SK-N-SH (cell line): ENCODE data around the gene NAA20. TPM values are rescaled to one million over a fixed set of nuclear protein-coding genes. Genes with fewer than 3 reads are reported as not detected.

Experiments
- CTCF ChIA-PET: fragments of 300-600, 350-600 bp; formaldehyde crosslinking; extraction: SDS; loops from one replicate; lab custom pipeline; 2021; lab: Yijun Ruan, JAX
- POLR2A ChIA-PET: fragments of 350-600 bp; sonication (Branson Sonifier 250); formaldehyde crosslinking; extraction: SDS; loops from one replicate; lab custom pipeline; 2020; ENCODE audit warnings: antibody characterized with exemption, inconsistent platforms; lab: Yijun Ruan, JAX
- DNase-seq: peaks from one replicate; pipeline ENCODE4 v3.0.0; 2012
- H2AFZ ChIP-seq: fragments of 200-600 bp; sonication (generic); 2 replicates; pipeline ENCODE4 v1.8.1; 2016; ENCODE audit warnings: antibody characterized with exemption, mild to moderate bottlenecking, low read depth
- H3F3A ChIP-seq: fragments of 200-600 bp; sonication (generic); replicated peaks from 2 replicates; pipeline ENCODE3; 2016; ENCODE audit warnings: antibody characterized with exemption, mild to moderate bottlenecking; ENCODE audit not compliant: insufficient read depth
- H3K27ac ChIP-seq, 2 experiments: fragments of 200-500 bp in 1 of 2; fragments of 200-600 bp in 1 of 2; sonication (Bioruptor generic) in 1 of 2; sonication (generic), shearing (Covaris generic) in 1 of 2; 2 replicates each; pipeline versions ENCODE4 v1.5.1 to v1.6.1; 2014 to 2016; ENCODE audit warnings: low read depth in 2 of 2, inconsistent platforms in 1 of 2, low read length in 1 of 2, mild to moderate bottlenecking in 1 of 2, mixed read lengths in 1 of 2
- H3K27me3 ChIP-seq: fragments of 200-600 bp; sonication (generic), shearing (Covaris generic); 2 replicates; pipeline ENCODE4 v1.6.1; 2016; ENCODE audit warnings: mixed run types; ENCODE audit not compliant: insufficient read depth
- H3K36me3 ChIP-seq, 2 experiments: fragments of 200-500 bp in 1 of 2; fragments of 200-600 bp in 1 of 2; sonication (Bioruptor generic) in 1 of 2; sonication (generic) in 1 of 2; replicated peaks in 1 of 2; 2 replicates each; pipeline versions ENCODE3 to v1.5.1; 2014 to 2016; ENCODE audit warnings: low read length in 1 of 2, mild to moderate bottlenecking in 1 of 2; ENCODE audit not compliant: insufficient read depth in 2 of 2, control insufficient read depth in 1 of 2
- H3K4me1 ChIP-seq, 2 experiments: fragments of 200-500 bp in 1 of 2; fragments of 200-600 bp in 1 of 2; sonication (Bioruptor generic) in 1 of 2; sonication (generic), shearing (Covaris generic) in 1 of 2; 2 replicates each; pipeline versions ENCODE4 v1.5.1 to v1.6.1; 2014 to 2016; ENCODE audit warnings: low read depth in 1 of 2, low read length in 1 of 2, mixed run types in 1 of 2; ENCODE audit not compliant: insufficient read depth in 2 of 2, control insufficient read depth in 1 of 2
- H3K4me2 ChIP-seq: fragments of 200-600 bp; sonication (generic), shearing (Covaris generic); 2 replicates; pipeline ENCODE4 v1.6.1; 2017; ENCODE audit warnings: mixed run types
- H3K4me3 ChIP-seq, 2 experiments: fragments of 200-500 bp in 1 of 2; fragments of 200-600 bp in 1 of 2; sonication (Bioruptor generic) in 1 of 2; sonication (generic), shearing (Covaris generic) in 1 of 2; 2 replicates each; pipeline versions ENCODE4 v1.5.1 to v1.8.1; 2014 to 2016; ENCODE audit warnings: low read depth in 2 of 2, inconsistent platforms in 1 of 2, low read length in 1 of 2, mild to moderate bottlenecking in 1 of 2, mixed read lengths in 1 of 2, moderate library complexity in 1 of 2
- H3K79me2 ChIP-seq: fragments of 200-600 bp; sonication (generic); 2 replicates; pipeline ENCODE4 v1.8.1; 2017; ENCODE audit warnings: mild to moderate bottlenecking; ENCODE audit not compliant: insufficient read depth
- H3K9ac ChIP-seq: fragments of 200-600 bp; sonication (generic); 2 replicates; pipeline ENCODE4 v1.6.1; 2017; ENCODE audit warnings: mixed run types
- H3K9me2 ChIP-seq: fragments of 200-600 bp; sonication (generic); 2 replicates; pipeline ENCODE4 v1.6.1; 2017; ENCODE audit warnings: mixed run types
- H3K9me3 ChIP-seq: fragments of 200-600 bp; sonication (generic); 2 replicates; pipeline ENCODE4 v1.6.1; 2017; ENCODE audit warnings: mixed run types, mild to moderate bottlenecking, moderate library complexity
- H4K20me1 ChIP-seq: fragments of 200-600 bp; sonication (generic); 2 replicates; pipeline ENCODE4 v1.6.1; 2017; ENCODE audit warnings: mild to moderate bottlenecking, mixed run types; ENCODE audit not compliant: insufficient read depth
- ELF1 ChIP-seq: IDR thresholded peaks from 2 replicates; pipeline ENCODE4 v1.4.0; 2012
- EZH2phosphoT487 ChIP-seq: fragments of 200-600 bp; sonication (generic); IDR thresholded peaks from 2 replicates; pipeline ENCODE4 v1.6.1; 2017; ENCODE audit warnings: low read depth, mixed run types, mild to moderate bottlenecking, antibody characterized with exemption, moderate library complexity, borderline replicate concordance
- FOSL2 ChIP-seq: IDR thresholded peaks from 2 replicates; pipeline ENCODE4 v1.4.0; 2012; ENCODE audit warnings: low read depth, mild to moderate bottlenecking, moderate library complexity, borderline replicate concordance
- FOXM1 ChIP-seq: IDR thresholded peaks from 2 replicates; pipeline ENCODE4 v1.4.0; 2012; ENCODE audit warnings: low read depth, mild to moderate bottlenecking
- GABPA ChIP-seq: IDR thresholded peaks from 2 replicates; pipeline ENCODE4 v1.4.0; 2012; ENCODE audit warnings: low read depth, mild to moderate bottlenecking
- JUND ChIP-seq: IDR thresholded peaks from 2 replicates; pipeline ENCODE4 v1.4.0; 2012
- MAX ChIP-seq: IDR thresholded peaks from 2 replicates; pipeline ENCODE4 v1.4.0; 2012; ENCODE audit warnings: low read depth
- MEF2A ChIP-seq: IDR thresholded peaks from 2 replicates; pipeline ENCODE4 v1.4.0; 2012; ENCODE audit warnings: low read depth, borderline replicate concordance
- NFIC ChIP-seq: IDR thresholded peaks from 2 replicates; pipeline ENCODE4 v1.4.0; 2012; ENCODE audit warnings: borderline replicate concordance
- NRF1 ChIP-seq: IDR thresholded peaks from 2 replicates; pipeline ENCODE4 v1.6.1; 2012; ENCODE audit warnings: low read depth, mild to moderate bottlenecking, low read length
- POLR2AphosphoS5 ChIP-seq: IDR thresholded peaks from 2 replicates; pipeline ENCODE4 v1.6.1; 2012; ENCODE audit warnings: low read depth, low read length
- RCOR1 ChIP-seq: fragments of 150-350 bp; IDR thresholded peaks from 2 replicates; pipeline ENCODE4 v1.6.1; 2017; ENCODE audit warnings: antibody characterized with exemption, low read length
- REST ChIP-seq: IDR thresholded peaks from 2 replicates; pipeline ENCODE4 v1.6.1; 2012; ENCODE audit warnings: mild to moderate bottlenecking, low read depth, low read length, moderate library complexity
- RFX5 ChIP-seq: IDR thresholded peaks from 2 replicates; pipeline ENCODE4 v1.6.1; 2012; ENCODE audit warnings: mild to moderate bottlenecking, improper control_type of control experiment, low read length
- SIN3A ChIP-seq: IDR thresholded peaks from 2 replicates; pipeline ENCODE4 v1.6.1; 2012; ENCODE audit warnings: low read depth, mild to moderate bottlenecking, low read length, moderate library complexity, borderline replicate concordance
- SMC3 ChIP-seq: IDR thresholded peaks from 2 replicates; pipeline ENCODE4 v1.6.1; 2012; ENCODE audit warnings: low read depth, low read length, improper control_type of control experiment
- TAF1 ChIP-seq: IDR thresholded peaks from 2 replicates; pipeline ENCODE4 v1.6.1; 2012; ENCODE audit warnings: low read depth, mild to moderate bottlenecking, low read length, moderate library complexity, borderline replicate concordance
- TCF12 ChIP-seq: IDR thresholded peaks from 2 replicates; pipeline ENCODE4 v1.4.0; 2012
- TEAD4 ChIP-seq: IDR thresholded peaks from 2 replicates; pipeline ENCODE4 v1.4.0; 2012; ENCODE audit warnings: mild to moderate bottlenecking, borderline replicate concordance; ENCODE audit not compliant: insufficient read depth
- USF2 ChIP-seq: fragments of 150-350 bp; IDR thresholded peaks from 2 replicates; pipeline ENCODE4 v1.6.1; 2017; ENCODE audit warnings: antibody characterized with exemption, low read length, low read depth, borderline replicate concordance
- ZBTB33 ChIP-seq: IDR thresholded peaks from 2 replicates; pipeline ENCODE4 v1.4.0; 2012; ENCODE audit warnings: low read depth, borderline replicate concordance
- WGBS: methylation state at CpG from one replicate; pipeline ENCODE4 v1.1.6; 2017; ENCODE audit warnings: low lambda C conversion rate; 5-methylcytosine and 5-hydroxymethylcytosine counted together
- polyA plus RNA-seq, 3 experiments: library from polyadenylated mRNA; depleted of rRNA; stranded (reverse); fragments of >200 nt; gene quantifications; 2 replicates each; pipeline ENCODE4 v1.2.3, GENCODE V29; 2012

Gene NAA20
- polyA plus RNA-seq, 1 of the 3 experiments (the other 2 are of a cell fraction), result 85.0 TPM

- H3K36me3 ChIP-seq, result peaks cover 24 to 31% of the 10 kb centered on the region in 2 experiments
- H4K20me1 ChIP-seq, result peaks cover 40% of the 10 kb centered on the region
- no peak overlapping the region for H2AFZ ChIP-seq
- no peaks in the 10 kb centered on the region for H3K9me3 ChIP-seq
- POLR2A ChIA-PET, result no interaction called here
- H3K4me1 ChIP-seq, result peaks cover 6 to 17% of the 10 kb centered on the region in 2 experiments; a peak in 3 of 4 replicates
- TF ChIP-seq POLR2AphosphoS5, result no peak
- no peak for TF ChIP-seq ELF1
- no peak for TF ChIP-seq EZH2phosphoT487
- no peak for TF ChIP-seq SIN3A
- TF ChIP-seq FOSL2, result no peak
- TF ChIP-seq TEAD4, result no peak
- TF ChIP-seq, all 33 proteins: peak for 0
- H3K79me2 ChIP-seq, result peaks cover 95% of the 10 kb centered on the region
- H3K4me2 ChIP-seq, result no peak overlapping the region
- 89% methylated on average over 7 of the region's 7 CpGs for WGBS
- no peaks in the 10 kb centered on the region for H3K9me2 ChIP-seq
- no peak overlapping the region for H3K9ac ChIP-seq
- no peak overlapping the region for H3K4me3 ChIP-seq
- H3K27ac ChIP-seq, result no peak overlapping the region
- peaks cover 8% of the 10 kb centered on the region for H3F3A ChIP-seq
- DNase-seq, result no peak
- CTCF ChIA-PET, result interaction anchor here (1.5 kb wide), 1 partner anchor 29 kb away, joined by 3 read pairs; no protein-coding TSS in a partner anchor
- H3K27me3 ChIP-seq, result no peaks in the 10 kb centered on the region
Observed at GRCh38 chr20:20021835-20022234, 4.7 kb downstream of the NAA20 start.

GRCh38 chr20:20022498-20022897, 5.3 kb downstream of the NAA20 start:
- H3K79me2 ChIP-seq, result peaks cover 99% of the 10 kb centered on the region
- TF ChIP-seq GABPA (no peak), JUND (no peak), ZBTB33 (no peak), TEAD4 (no peak), RCOR1 (no peak), FOXM1 (no peak), FOSL2 (no peak), MAX (no peak), MEF2A (no peak), USF2 (no peak), REST (no peak), NRF1 (no peak), NFIC (no peak), TAF1 (no peak), SMC3 (no peak), TCF12 (no peak), RFX5 (no peak)
- TF ChIP-seq, all 33 proteins: peak for 0
- Histone ChIP-seq H3K9me3 (no peaks in the 10 kb centered on the region), H3K9me2 (no peaks in the 10 kb centered on the region), H3K27ac (no peak overlapping the region; a peak in 1 of 4 replicates), H3K4me1 (peaks cover 6 to 17% of the 10 kb centered on the region in 2 experiments; a peak in 3 of 4 replicates), H3K36me3 (peaks cover 30 to 37% of the 10 kb centered on the region in 2 experiments), H3K27me3 (no peaks in the 10 kb centered on the region), H3K4me2 (no peak overlapping the region), H2AFZ (no peak overlapping the region), H3F3A (peaks cover 8% of the 10 kb centered on the region), H3K4me3 (no peak overlapping the region), H3K9ac (no peak overlapping the region), H4K20me1 (peaks cover 40% of the 10 kb centered on the region)
- DNase-seq, result no peak
- ChIA-PET CTCF (interaction anchor here (0.6 kb wide), 1 partner anchor 265 kb away, joined by 3 read pairs; no protein-coding TSS in a partner anchor), POLR2A (no interaction called here)
